A549 (cell line): ENCODE data around the gene CYP4A11. TPM values are rescaled to one million over a fixed set of nuclear protein-coding genes. Genes with fewer than 3 reads are reported as not detected.
"Not testable (repeated sequence)": the region's sequence is repeated elsewhere in the genome, so short reads cannot be mapped to it uniquely, and the experiment has no call there.

Experiments used
- ATAC-seq, 2 experiments: fragments of 200-7000 bp in 1 of 2; fragments of >200 bp in 1 of 2; cut with Nextera tagmentation in 1 of 2; cut with Tn5 transposase in 1 of 2; 3 replicates each; pipeline versions ENCODE4 v1.8.0 to v1.9.1; 2018 to 2020; ENCODE audit warnings: mild to moderate bottlenecking in 1 of 2, moderate library complexity in 1 of 2
- CTCF ChIA-PET: fragments of 300-600 bp; sonication (Branson Sonifier 250); formaldehyde crosslinking; extraction: SDS; loops from one replicate; lab custom pipeline; 2021; ENCODE audit warnings: antibody characterized with exemption, inconsistent platforms; lab: Yijun Ruan, JAX
- POLR2A ChIA-PET: fragments of 350-600 bp; formaldehyde crosslinking; extraction: SDS; loops from one replicate; lab custom pipeline; 2021; ENCODE audit warnings: antibody characterized with exemption, inconsistent platforms; lab: Yijun Ruan, JAX
- DNase-seq, 2 experiments: peaks; one replicate each; pipeline versions ENCODE4 v3.0.0 to v3.0.0-alpha.2; 2011 to 2016; ENCODE audit warnings: low read depth in 1 of 2, low spot score in 1 of 2
- FAIRE-seq: peaks from 2 replicates; lab custom pipeline; 2011; peaks lifted over from hg19 to GRCh38; lab: Jason Lieb, UNC
- H3K27ac ChIP-seq, 2 experiments: fragments of >200 bp; sonication (Bioruptor Twin); formaldehyde crosslinking; 3 replicates each; pipeline ENCODE4 v1.5.1; 2016 to 2017
- H3K4me1 ChIP-seq: fragments of >200 bp; sonication (Bioruptor Twin); formaldehyde crosslinking; 3 replicates; pipeline ENCODE4 v1.6.1; 2016
- H3K4me2 ChIP-seq: fragments of >200 bp; sonication (Bioruptor Twin); formaldehyde crosslinking; 3 replicates; pipeline ENCODE4 v1.6.1; 2016
- H3K4me3 ChIP-seq: fragments of >200 bp; sonication (Bioruptor Twin); formaldehyde crosslinking; 3 replicates; pipeline ENCODE4 v1.5.1; 2016
- H3K9me3 ChIP-seq: fragments of >200 bp; sonication (Bioruptor Twin); formaldehyde crosslinking; 3 replicates; pipeline ENCODE4 v1.6.1; 2016
- CHD4 ChIP-seq: fragments of 200-600 bp; sonication (generic); IDR thresholded peaks from 2 replicates; pipeline ENCODE4 v1.6.1; 2016; ENCODE audit warnings: antibody characterized with exemption, mild to moderate bottlenecking, borderline replicate concordance
- EHF ChIP-seq: fragments of 250-450 bp; sonication (Bioruptor Pico); IDR thresholded peaks from 2 replicates; pipeline ENCODE4 v1.5.0; 2020; ENCODE audit warnings: mild to moderate bottlenecking
- EHMT2 ChIP-seq: fragments of 200-600 bp; sonication (generic); IDR thresholded peaks from 2 replicates; pipeline ENCODE4 v1.6.1; 2016; ENCODE audit warnings: antibody characterized with exemption, low read depth, mild to moderate bottlenecking, moderate library complexity
- ELK1 ChIP-seq: fragments of 150-350 bp; IDR thresholded peaks from 2 replicates; pipeline ENCODE4 v1.6.1; 2014; ENCODE audit warnings: low read depth, mild to moderate bottlenecking, low read length
- FOSB ChIP-seq: fragments of 250-450 bp; sonication (Bioruptor Pico); IDR thresholded peaks from 2 replicates; pipeline ENCODE4 v1.5.0; 2020; ENCODE audit warnings: mild to moderate bottlenecking, moderate library complexity
- HDAC2 ChIP-seq: fragments of 200-600 bp; sonication (generic); IDR thresholded peaks from 2 replicates; pipeline ENCODE4 v1.6.1; 2016
- HEYL ChIP-seq: fragments of 250-450 bp; sonication (Bioruptor Pico); IDR thresholded peaks from 2 replicates; pipeline ENCODE4 v1.8.0; 2021; ENCODE audit warnings: mild to moderate bottlenecking, moderate library complexity
- KDM1A ChIP-seq: fragments of 200-600 bp; sonication (generic); IDR thresholded peaks from 2 replicates; pipeline ENCODE4 v1.6.1; 2016; ENCODE audit warnings: low read depth, mild to moderate bottlenecking
- KDM5A ChIP-seq: fragments of 200-600 bp; sonication (generic); IDR thresholded peaks from 2 replicates; pipeline ENCODE4 v1.6.1; 2016; ENCODE audit warnings: antibody characterized with exemption, mild to moderate bottlenecking
- MAZ ChIP-seq: fragments of 150-350 bp; IDR thresholded peaks from 2 replicates; pipeline ENCODE4 v1.6.1; 2014; ENCODE audit warnings: antibody characterized with exemption, low read depth, low read length, borderline replicate concordance
- MYC ChIP-seq: IDR thresholded peaks from 2 replicates; pipeline ENCODE4 v1.6.1; 2012; ENCODE audit warnings: mild to moderate bottlenecking, inconsistent platforms, low read length, improper control_type of control experiment, borderline replicate concordance
- NFE2L2 ChIP-seq: fragments of 150-350 bp; conservative IDR thresholded peaks from 2 replicates; pipeline ENCODE4 v1.6.1; 2014; ENCODE audit warnings: low read length
- RAD21 ChIP-seq, 2 experiments: fragments of >200 bp in 1 of 2; sonication (Bioruptor Twin) in 1 of 2; formaldehyde crosslinking in 1 of 2; IDR thresholded peaks in 1 of 2; conservative IDR thresholded peaks in 1 of 2; 2 replicates in 1 of 2; 3 replicates in 1 of 2; pipeline ENCODE4 v1.6.1; 2012 to 2018; ENCODE audit warnings: inconsistent platforms in 1 of 2
- RFX5 ChIP-seq: fragments of 450-650 bp; IDR thresholded peaks from 2 replicates; pipeline ENCODE4 v1.7.1; 2014; ENCODE audit warnings: antibody characterized with exemption, mild to moderate bottlenecking, moderate library complexity
- RNF2 ChIP-seq: fragments of 200-600 bp; sonication (generic); IDR thresholded peaks from 2 replicates; pipeline ENCODE4 v1.6.1; 2016; ENCODE audit warnings: low read depth, mild to moderate bottlenecking, antibody characterized with exemption, moderate library complexity, borderline replicate concordance
- TFCP2L1 ChIP-seq: fragments of 250-450 bp; sonication (Bioruptor Pico); IDR thresholded peaks from 2 replicates; pipeline ENCODE4 v1.5.0; 2021; ENCODE audit warnings: mild to moderate bottlenecking
- WGBS: methylation state at CpG from one replicate; pipeline ENCODE4 v1.1.6; 2017; ENCODE audit errors: missing lambda C conversion rate; 5-methylcytosine and 5-hydroxymethylcytosine counted together
- polyA plus RNA-seq, 4 experiments: library from polyadenylated mRNA; depleted of rRNA in 3 of 4; stranded (reverse); fragments of >200 nt; fragmentation: RNase III in 1 of 4; extraction: RNeasy Plus Mini Kit Qiagen cat#74134 plus additional on column Dnase treatment in 1 of 4; gene quantifications; 2 replicates in 3 of 4; 3 replicates in 1 of 4; pipeline ENCODE4 v1.2.3, GENCODE V29; 2011 to 2017
- small RNA-seq, 6 experiments: library from RNA; depleted of rRNA; stranded (forward); fragments of <200 nt; gene quantifications; one replicate each; pipeline ENCODE3, GENCODE V24; 2012
- TF ChIP-seq, protein P1 (sequence below): fragments of >200 bp; sonication (Bioruptor Twin); formaldehyde crosslinking; IDR thresholded peaks from 3 replicates; pipeline ENCODE4 v1.6.1; 2016
- TF ChIP-seq, protein P2 (sequence below): fragments of 250-450 bp; sonication (Bioruptor Pico); IDR thresholded peaks from 2 replicates; pipeline ENCODE4 v1.5.0; 2020; ENCODE audit warnings: low read depth, mild to moderate bottlenecking, moderate library complexity
- TF ChIP-seq, protein P3 (sequence below): IDR thresholded peaks from 2 replicates; pipeline ENCODE4 v1.6.1; 2012

The CYP4A11 gene
- polyA plus RNA-seq, 2 of the 4 experiments (the other 2 are of a cell fraction) = not detected

GRCh38 chr1:46903481-46903880 is 37.8 kb downstream of the CYP4A11 start:
- Histone ChIP-seq H3K9me3 (no peaks in the 10 kb centered on the region), H3K4me1 (no peaks in the 10 kb centered on the region), H3K4me2 (no peak overlapping the region), H3K4me3 (no peak overlapping the region), H3K27ac (no peak overlapping the region)
- TF ChIP-seq KDM1A (no peak), MYC (no peak), CHD4 (no peak), RAD21 (conservative IDR thresholded peaks at IDR 0.05 in 1 of 2, IDR thresholded peaks at IDR 0.05 in 1 of 2) (no peak), FOSB (CRISPR knock-in tag) (no peak), ELK1 (no peak), HEYL (CRISPR knock-in tag) (no peak), EHMT2 (no peak), EHF (no peak), RFX5 (no peak), MAZ (no peak), RNF2 (no peak), NFE2L2 (no peak)
- TF ChIP-seq, protein P1, sequence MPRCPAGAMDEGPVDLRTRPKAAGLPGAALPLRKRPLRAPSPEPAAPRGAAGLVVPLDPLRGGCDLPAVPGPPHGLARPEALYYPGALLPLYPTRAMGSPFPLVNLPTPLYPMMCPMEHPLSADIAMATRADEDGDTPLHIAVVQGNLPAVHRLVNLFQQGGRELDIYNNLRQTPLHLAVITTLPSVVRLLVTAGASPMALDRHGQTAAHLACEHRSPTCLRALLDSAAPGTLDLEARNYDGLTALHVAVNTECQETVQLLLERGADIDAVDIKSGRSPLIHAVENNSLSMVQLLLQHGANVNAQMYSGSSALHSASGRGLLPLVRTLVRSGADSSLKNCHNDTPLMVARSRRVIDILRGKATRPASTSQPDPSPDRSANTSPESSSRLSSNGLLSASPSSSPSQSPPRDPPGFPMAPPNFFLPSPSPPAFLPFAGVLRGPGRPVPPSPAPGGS = no peak
- TF ChIP-seq, protein P2, sequence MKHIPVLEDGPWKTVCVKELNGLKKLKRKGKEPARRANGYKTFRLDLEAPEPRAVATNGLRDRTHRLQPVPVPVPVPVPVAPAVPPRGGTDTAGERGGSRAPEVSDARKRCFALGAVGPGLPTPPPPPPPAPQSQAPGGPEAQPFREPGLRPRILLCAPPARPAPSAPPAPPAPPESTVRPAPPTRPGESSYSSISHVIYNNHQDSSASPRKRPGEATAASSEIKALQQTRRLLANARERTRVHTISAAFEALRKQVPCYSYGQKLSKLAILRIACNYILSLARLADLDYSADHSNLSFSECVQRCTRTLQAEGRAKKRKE (CRISPR knock-in tag) = no peak
- FAIRE-seq (no peak), DNase-seq (no peak), ATAC-seq (no peak)
- ChIA-PET POLR2A (no interaction called here), CTCF (no interaction called here)
- WGBS = 2% methylated on average over 4 of the region's 4 CpGs

GRCh38 chr1:46900401-46900800 is 40.9 kb downstream of the CYP4A11 start:
- no peak overlapping the region for H3K27ac ChIP-seq
- FAIRE-seq = no peak
- no peak overlapping the region for H3K4me3 ChIP-seq
- CTCF ChIA-PET = no interaction called here
- no peak for TF ChIP-seq RFX5
- TF ChIP-seq TFCP2L1 (CRISPR knock-in tag) = no peak
- no peak for TF ChIP-seq KDM5A
- TF ChIP-seq, protein P3, sequence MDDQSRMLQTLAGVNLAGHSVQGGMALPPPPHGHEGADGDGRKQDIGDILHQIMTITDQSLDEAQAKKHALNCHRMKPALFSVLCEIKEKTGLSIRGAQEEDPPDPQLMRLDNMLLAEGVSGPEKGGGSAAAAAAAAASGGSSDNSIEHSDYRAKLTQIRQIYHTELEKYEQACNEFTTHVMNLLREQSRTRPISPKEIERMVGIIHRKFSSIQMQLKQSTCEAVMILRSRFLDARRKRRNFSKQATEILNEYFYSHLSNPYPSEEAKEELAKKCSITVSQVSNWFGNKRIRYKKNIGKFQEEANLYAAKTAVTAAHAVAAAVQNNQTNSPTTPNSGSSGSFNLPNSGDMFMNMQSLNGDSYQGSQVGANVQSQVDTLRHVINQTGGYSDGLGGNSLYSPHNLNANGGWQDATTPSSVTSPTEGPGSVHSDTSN = no peak
- no peak for TF ChIP-seq HDAC2
- no peak for TF ChIP-seq MAZ
- H3K9me3 ChIP-seq = no peaks in the 10 kb centered on the region
- ATAC-seq = no peak
- H3K4me2 ChIP-seq = no peak overlapping the region
- no peak for DNase-seq
- POLR2A ChIA-PET = no interaction called here
- H3K4me1 ChIP-seq = no peaks in the 10 kb centered on the region
- WGBS = 36% methylated on average over 1 of the region's 1 CpG

- ATAC-seq, H3K4me1 ChIP-seq, POLR2A ChIA-PET, FAIRE-seq, H3K9me3 ChIP-seq, H3K27ac ChIP-seq, CTCF ChIA-PET, DNase-seq, H3K4me2 ChIP-seq, H3K4me3 ChIP-seq: not testable (repeated sequence)
- WGBS = 51% methylated on average over 2 of the region's 3 CpGs
Observed at GRCh38 chr1:46881656-46882055, 59.6 kb downstream of the CYP4A11 start.

Small RNA genes lying within 50 kb of the gene (small RNA-seq; reads per million reads assigned to genes)
- 0 reads per million in 6 experiments for gene CYP4A26P

Other genes with a start within 250 kb of the CYP4A11 start
- gene EFCAB14, start 222.4 kb downstream of the CYP4A11 start, polyA plus RNA-seq (2011; rRNA removed) = 41.4 and 42.9 TPM in 2 replicates
- 16.7 to 18.5 TPM (median 18.0 TPM) in 3 replicates for gene EFCAB14, start 222.4 kb downstream of the CYP4A11 start, polyA plus RNA-seq (2017; fragmentation: RNase III; extraction: RNeasy Plus Mini Kit Qiagen cat#74134 plus additional on column Dnase treatment)
- not detected in 2 replicates for gene CYP4B1, start 142.4 kb downstream of the CYP4A11 start, polyA plus RNA-seq (2011; rRNA removed)
- gene CYP4B1, start 142.4 kb downstream of the CYP4A11 start, polyA plus RNA-seq (2017; fragmentation: RNase III; extraction: RNeasy Plus Mini Kit Qiagen cat#74134 plus additional on column Dnase treatment) = not detected in 3 replicates
- gene CYP4X1, start 82.2 kb upstream of the CYP4A11 start, polyA plus RNA-seq (2011; rRNA removed) = not detected in 2 replicates
- 0.05 TPM in 1 of 3 replicates, not detected in the others for gene CYP4X1, start 82.2 kb upstream of the CYP4A11 start, polyA plus RNA-seq (2017; fragmentation: RNase III; extraction: RNeasy Plus Mini Kit Qiagen cat#74134 plus additional on column Dnase treatment)
- gene CYP4Z1, start 125.8 kb upstream of the CYP4A11 start, polyA plus RNA-seq (2011; rRNA removed) = not detected in 2 replicates
- gene CYP4Z1, start 125.8 kb upstream of the CYP4A11 start, polyA plus RNA-seq (2017; fragmentation: RNase III; extraction: RNeasy Plus Mini Kit Qiagen cat#74134 plus additional on column Dnase treatment) = not detected in 3 replicates
- not detected in 2 replicates for gene CYP4A22, start 196.0 kb upstream of the CYP4A11 start, polyA plus RNA-seq (2011; rRNA removed)
- not detected in 3 replicates for gene CYP4A22, start 196.0 kb upstream of the CYP4A11 start, polyA plus RNA-seq (2017; fragmentation: RNase III; extraction: RNeasy Plus Mini Kit Qiagen cat#74134 plus additional on column Dnase treatment)
- 2.2 and 2.3 TPM in 2 replicates for gene PDZK1IP1, start 248.6 kb upstream of the CYP4A11 start, polyA plus RNA-seq (2011; rRNA removed)
- gene PDZK1IP1, start 248.6 kb upstream of the CYP4A11 start, polyA plus RNA-seq (2017; fragmentation: RNase III; extraction: RNeasy Plus Mini Kit Qiagen cat#74134 plus additional on column Dnase treatment) = 6.4 to 9.4 TPM (median 6.9 TPM) in 3 replicates